NCI-H2227 treated with DMSO at 0.1 percent for 48 hours (cell line): ENCODE measurements around the gene BAIAP2L1.
A peak's percentile ranks its signal among the peaks of the same experiment; 100 is the strongest.

Experiments
- DNase-seq: peaks from one replicate; lab custom pipeline; 2025; lab: John Stamatoyannopoulos, UW

BAIAP2L1 gene

DNA sequence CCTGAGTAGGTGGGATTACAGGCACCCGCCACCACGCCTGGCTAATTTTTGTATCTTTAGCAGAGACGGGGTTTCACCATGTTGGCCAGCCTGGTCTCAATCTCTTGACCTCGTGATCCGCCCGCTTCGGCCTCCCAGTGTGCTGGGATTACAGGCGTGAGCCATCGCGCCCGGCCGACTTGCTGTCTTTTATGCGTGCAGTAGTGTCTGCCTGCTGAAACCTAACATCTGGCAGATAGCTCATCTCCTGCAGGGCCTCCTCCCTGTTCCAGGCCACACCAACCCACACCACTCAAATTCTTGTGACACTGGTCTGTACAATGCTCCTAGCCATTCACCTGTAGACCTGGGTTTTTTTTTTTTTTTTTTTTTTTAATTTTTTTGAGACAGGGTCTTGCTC, 41.5 kb downstream of the BAIAP2L1 start:
- DNase-seq: no peak

- DNase-seq: no peak
These were observed 42.2 kb downstream of the BAIAP2L1 start for GRCh38 chr7:98358706-98359105.

DNA sequence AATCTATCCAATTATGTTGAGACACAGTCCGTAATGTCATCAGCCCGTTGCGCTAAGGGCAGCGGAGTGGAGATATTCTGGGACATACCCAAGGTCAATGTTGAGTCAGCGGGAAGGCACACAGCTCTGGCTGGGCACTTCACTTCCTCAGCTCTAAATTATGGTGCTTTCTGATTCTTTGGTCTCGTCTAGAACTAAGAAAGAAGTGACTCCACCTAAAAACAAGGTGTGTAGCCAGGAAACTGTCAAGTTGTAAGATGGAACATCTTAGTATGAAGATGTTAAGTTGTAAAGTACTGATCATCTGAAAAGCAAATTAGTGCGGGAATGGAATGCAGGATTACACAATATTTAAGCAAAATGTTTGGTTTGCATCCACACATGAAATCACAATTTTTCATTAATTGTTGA, 43.1 kb downstream of the BAIAP2L1 start:
- no peak for DNase-seq

DNA sequence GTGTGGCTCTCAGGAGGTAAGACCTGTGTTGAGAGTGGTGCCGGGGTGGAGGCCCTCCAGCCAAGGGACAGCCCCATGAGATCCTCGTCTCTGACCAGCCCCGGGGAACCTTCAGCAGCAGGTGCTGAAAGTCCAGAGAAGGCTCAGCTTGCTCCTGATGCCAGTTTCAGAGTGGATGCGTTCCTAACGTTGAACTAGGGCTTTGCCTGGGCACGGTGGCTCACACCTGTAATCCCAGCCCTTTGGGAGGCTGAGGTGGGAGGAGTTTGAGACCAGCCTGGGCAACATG, 45.7 kb downstream of the BAIAP2L1 start:
- no peak for DNase-seq

DNA sequence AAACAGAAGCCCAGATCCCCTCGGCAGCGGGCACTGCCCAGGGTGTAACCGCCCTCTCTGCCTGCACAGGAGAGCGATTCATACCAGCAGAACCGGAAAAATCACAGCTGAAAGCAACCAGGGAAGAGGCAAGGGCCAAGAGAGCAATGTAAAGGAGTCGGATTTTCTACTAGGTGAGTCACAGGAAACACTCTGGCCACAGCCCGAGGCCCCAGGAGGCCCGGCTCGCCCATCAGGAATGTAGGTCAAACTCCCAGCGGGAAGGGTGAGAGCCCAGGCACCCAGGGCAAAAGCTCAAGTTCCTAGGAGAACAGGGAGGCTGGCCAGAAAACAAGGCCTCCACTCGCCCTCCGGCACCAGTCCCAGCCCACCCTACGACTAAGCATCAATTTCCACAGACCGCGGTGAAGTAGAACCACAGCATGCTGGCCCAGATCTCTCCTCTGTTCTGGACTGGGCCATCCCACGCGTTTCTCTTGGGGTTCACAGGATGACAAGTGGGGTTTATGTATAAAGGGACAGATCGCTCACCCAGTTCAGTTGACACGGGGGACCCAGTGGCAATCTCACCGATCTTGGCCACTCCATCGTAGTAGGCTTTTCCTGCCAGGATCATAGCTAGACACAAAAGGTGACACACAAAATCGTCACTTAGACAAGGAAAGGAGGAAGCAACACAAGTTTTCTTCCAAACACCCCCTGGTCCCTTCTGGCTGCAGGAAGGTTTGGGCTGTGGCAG, 46.2 kb downstream of the BAIAP2L1 start:
- no peak for DNase-seq

- DNase-seq: no peak
These were observed 46.8 kb downstream of the BAIAP2L1 start for GRCh38 chr7:98354052-98354451.

DNA sequence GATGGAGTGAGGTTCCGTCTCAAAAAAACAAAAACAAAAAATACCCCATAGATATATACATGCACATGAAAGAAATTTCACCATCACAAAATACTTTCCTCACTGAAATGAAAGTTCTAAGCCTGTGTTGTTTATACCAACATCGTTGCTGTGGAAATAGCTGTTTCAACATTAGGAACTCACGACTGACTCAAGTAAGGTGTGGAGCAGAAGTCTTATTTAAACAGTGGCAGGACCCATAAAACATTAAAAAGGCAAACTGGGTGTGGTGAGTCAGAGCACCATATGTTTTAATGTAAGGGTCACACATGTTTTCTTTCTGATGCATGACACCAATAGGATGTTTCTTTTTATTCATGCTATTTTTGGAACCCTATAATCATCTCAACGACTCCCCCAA, 48.3 kb downstream of the BAIAP2L1 start:
- peak; percentile 44 for DNase-seq

- DNase-seq: no peak
These were observed 49.8 kb downstream of the BAIAP2L1 start for GRCh38 chr7:98351136-98351535.

DNA sequence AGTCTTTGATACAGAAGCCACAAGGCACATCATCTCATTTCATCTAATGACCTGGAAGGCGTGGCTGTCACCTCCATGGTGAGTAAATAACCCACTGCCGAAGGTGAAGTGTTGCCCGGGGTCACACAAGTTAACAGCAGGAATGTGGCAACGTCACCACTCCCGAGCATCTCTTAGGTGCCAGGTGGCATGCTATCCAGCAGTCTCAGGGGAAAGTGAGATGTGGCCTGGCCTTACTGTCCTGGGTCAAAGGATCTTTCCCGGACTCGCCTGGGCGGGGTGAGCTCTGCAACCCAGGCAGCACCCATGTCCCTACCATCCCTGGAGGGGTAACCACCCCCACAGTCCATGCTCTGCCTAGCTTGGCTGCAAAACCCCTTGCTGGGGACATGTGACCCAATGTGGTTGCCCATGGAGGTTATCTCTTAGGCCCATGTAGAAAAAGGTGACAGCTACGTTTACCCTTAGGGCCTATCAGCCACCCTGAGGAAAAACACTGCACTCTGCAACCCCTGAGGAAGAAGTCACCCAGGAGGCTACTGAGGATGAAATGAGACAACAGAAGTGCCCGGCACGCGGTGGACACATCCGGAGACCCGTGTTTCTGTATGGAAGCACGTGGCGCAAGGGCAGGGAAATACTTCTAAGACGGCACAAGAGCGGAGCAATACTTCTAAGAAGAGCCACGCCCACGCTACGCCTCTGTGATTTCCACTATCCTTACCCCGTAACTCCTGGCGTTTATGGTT, 52.0 kb downstream of the BAIAP2L1 start:
- no peak for DNase-seq

DNA sequence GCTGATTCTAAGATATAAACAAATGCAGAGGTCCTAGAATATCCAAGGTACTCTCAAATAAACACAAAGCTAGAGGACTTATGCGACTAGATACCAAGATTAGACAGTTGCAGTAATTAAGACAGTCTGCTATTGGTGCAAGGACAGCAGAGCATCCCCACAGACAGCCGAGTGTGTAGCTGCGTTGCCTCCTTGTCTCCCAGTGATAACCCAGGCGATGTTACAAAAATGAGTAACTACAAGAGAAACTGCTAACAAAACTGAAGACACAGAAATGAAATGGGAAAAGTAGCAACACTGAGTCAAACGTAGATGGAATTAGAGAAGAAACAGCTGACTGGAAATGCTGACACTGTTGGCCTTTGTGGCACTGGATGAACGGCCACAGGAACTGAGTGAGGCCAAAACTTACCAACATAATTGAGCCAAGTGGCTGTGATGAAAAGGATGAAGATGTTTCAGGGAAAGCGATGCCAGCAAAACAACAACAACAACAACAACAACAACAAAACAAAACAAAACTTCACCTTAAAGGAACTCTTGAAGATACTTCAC, 54.3 kb downstream of the BAIAP2L1 start:
- DNase-seq: no peak

- no peak for DNase-seq
These were observed 59.8 kb downstream of the BAIAP2L1 start for GRCh38 chr7:98341106-98341505.

DNA sequence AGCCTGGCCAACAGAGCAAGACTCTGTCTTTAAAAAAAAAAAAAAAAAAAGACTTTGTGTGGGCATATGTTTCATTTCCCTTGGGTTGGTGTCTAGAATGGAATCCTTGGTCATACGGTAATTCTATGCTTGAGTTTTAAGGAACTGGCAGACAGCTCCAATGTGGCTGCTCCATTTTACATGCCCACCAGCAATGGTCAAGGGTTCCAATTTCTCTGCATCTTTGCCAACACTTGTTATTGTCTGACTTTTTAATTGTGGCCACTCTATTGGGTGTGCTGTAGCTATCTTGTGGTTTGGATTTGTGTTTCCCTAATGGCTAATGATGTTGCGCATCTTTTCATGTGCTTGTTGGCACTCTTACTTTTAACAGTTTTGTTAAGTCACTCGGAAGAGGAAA, 61.8 kb downstream of the BAIAP2L1 start:
- DNase-seq: no peak

DNA sequence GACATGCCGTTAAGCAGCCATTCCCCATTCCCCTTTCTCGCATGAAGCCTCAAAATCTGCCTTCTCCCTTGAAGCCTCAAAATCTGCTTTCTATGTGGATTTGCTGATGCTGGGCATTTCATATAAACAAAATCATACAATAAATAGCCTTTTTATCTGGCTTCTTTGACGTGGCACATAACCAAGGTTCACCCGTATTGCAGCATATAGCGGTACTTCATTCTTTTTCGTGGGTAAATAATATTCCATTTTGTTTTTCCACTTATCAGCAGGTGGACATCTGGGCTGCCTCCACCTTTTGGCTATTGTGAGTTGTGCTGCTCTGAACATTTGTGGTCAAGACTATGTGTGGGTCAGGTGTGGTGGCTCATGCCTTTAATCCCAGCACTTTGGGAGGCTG, 62.4 kb downstream of the BAIAP2L1 start:
- no peak for DNase-seq

DNA sequence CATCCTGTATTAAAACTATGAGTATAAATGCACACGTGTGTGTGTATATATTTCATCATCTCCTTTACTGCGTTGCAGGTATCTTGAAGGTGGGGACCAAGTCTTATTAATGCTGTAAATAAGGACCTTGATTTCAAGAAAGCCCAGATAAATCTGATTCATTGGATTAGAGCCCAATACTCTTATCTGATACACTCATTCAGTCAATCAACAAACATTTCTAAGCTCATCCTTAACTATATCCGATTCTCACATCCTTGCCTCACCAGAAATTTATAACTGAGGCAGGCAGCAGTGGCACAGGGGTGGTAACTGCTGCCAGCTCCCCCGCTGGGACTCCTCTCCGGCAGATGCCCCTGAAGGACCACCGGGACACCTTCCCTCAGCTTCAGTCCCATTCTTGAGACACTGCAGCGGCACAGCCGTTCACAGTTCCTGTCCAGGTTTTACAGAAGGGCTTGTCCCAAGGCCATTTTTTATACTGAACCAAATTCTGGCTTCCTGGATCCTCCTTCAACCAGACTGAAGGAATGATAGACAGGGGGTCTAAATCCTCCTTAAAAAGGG, 65.4 kb downstream of the BAIAP2L1 start:
- no peak for DNase-seq

- no peak for DNase-seq
These were observed 66.8 kb downstream of the BAIAP2L1 start for GRCh38 chr7:98334081-98334480.

DNA sequence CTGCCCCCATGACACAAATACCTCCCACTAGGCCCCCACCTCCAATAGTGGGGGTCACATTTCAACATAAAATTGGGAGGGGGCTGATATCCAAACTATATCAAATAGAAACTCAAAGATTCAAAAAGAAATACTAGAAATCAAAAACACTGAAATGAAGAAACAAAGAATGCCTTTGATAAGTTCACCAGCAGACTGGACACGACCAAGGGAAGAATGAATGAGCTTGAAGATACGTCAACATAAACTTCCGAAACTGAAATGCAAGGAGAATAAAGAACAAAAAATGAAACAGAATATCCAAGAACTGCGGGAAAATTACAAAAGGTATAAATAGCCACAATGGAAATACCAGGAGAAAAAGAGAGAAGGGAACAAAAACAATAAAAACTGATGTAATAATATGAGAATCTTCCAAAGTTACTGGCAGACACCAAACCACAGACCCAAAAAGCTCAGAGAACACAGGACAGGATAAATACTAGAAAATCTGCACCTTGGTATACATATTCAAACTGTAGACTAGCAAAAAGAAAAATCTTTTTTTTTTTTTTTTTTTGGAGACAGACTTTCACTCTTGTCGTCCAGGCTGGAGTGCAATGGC, 69.9 kb downstream of the BAIAP2L1 start:
- DNase-seq: no peak

- DNase-seq: no peak
These were observed 71.0 kb downstream of the BAIAP2L1 start for GRCh38 chr7:98329791-98330373.

GRCh38 chr7:98329100-98329790, 71.6 kb downstream of the BAIAP2L1 start:
- DNase-seq: no peak

DNA sequence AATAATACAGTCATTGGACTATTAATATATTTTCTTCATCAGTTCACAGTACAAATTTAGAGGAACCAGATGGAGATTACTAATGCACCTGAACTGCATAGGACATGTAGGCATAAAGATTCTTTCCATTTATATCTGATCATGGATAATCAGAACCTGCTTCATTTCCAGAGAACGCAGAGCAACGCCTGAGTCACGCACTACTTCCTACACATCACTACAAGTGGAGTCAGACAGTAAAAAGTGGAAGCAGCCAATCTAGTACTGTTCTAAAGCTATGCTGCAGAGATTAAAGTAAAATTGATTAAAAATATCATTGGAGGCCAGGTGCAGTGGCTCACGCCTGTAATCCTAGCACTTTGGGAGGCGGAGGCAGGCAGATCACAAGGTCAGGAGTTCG, 76.1 kb downstream of the BAIAP2L1 start:
- no peak for DNase-seq

DNA sequence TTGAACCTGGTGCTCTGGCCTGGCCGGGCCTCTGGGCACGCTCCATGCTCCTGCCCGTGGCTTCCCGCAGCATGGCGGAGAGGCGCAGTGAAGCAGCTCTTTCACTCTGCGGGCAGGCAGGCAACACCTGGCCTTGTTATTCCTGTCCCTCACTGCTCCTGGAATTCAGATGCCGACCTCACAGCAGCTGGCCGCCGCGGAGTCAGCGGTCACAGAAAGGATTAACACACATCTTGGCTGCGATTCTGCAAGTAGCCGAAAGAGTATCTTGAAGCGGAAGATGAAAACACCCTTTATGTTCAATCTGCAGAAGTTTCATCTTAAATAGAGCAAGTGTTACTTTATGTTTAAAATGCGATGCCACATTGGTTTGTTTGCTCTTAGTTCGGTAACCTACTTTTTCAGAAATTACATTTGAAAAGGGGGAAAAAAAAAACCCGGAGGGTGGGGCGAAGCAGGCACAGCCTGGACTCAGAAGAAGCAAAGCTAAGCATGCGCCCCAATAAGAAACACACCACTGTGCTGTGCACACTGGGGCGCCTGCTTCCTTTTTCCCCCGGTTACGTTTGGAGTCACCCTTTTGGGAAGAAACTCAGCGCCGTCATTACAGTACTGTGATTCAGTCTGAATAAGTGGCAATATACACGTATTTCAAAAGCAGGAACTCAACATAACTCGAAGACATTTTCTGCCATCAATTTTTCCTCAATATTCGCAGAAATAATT, 77.1 kb downstream of the BAIAP2L1 start:
- peak; percentile 16 for DNase-seq
